GM15510 (cell line): ENCODE results near the gene FGF18.

Experiments
- POLR2A ChIP-seq: IDR thresholded peaks from 3 replicates; pipeline ENCODE4 v1.6.1; 2011; ENCODE audit warnings: borderline replicate concordance; ENCODE audit not compliant: insufficient read length; ENCODE audit errors: extremely low read depth

Gene FGF18

DNA sequence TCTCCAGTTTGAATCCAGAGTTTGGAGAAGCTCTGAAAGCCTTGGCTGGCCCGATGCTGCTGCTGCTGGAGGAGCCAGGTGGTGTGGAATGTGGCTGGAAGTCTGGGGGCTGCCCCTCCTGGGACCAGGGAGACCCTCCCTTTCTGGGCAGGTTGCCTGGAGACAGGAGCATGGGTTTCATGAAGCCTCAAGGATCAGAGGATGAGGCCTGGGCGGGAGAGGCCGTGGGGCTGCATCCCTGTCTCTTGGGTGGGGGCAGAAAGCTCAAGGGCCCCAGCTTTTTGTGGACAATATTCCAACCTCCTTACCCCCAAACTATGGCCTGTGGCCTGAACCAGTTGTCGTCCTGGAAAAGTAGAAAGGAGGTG lies 10.1 kb downstream of the FGF18 start:
- no peak for TF ChIP-seq POLR2A

DNA sequence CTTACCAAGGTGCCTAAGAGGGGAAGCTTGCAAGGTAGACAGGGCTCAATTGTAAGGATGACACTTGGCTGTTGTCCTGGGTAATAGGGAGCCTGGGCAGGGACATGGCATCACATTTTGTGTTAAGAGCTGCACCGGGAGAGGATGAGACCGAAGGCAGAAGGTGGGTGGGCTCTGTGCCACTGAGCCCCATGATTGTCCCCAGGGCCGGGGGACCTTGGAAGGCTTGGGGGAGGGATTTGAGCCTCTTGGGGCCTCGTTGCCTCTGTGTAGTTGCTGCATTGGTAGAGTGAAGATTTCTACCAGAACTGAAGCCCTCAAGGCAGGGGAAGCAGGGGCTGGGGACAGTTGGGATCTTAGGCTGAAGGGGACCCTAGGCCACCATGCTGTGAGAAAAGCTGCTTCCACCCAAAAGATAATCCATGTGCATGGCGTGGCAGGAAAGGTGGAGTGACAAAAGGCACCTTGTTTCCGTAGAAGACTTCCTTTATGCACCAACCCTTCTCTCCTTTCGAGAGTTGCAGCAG lies 11.9 kb downstream of the FGF18 start:
- no peak for TF ChIP-seq POLR2A

DNA sequence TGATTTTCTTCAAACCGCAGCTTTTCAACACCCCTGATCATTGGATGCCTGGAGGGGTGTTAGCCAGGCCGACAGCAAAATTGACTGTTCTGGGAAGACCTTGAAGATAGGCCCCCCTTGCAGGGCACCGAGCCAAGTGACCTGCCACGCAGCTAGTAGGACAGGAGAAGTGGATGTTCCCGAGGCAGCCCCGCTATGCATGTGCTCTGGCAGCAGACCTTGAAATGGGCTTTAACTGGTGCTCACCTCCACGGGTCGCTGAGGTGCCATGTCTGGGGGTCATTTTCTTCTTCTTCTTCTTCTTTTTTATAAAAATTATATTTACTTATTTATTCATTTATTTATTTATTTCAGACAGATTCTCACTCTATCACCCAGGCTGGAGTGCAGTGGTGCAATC lies 12.6 kb downstream of the FGF18 start:
- no peak for TF ChIP-seq POLR2A

DNA sequence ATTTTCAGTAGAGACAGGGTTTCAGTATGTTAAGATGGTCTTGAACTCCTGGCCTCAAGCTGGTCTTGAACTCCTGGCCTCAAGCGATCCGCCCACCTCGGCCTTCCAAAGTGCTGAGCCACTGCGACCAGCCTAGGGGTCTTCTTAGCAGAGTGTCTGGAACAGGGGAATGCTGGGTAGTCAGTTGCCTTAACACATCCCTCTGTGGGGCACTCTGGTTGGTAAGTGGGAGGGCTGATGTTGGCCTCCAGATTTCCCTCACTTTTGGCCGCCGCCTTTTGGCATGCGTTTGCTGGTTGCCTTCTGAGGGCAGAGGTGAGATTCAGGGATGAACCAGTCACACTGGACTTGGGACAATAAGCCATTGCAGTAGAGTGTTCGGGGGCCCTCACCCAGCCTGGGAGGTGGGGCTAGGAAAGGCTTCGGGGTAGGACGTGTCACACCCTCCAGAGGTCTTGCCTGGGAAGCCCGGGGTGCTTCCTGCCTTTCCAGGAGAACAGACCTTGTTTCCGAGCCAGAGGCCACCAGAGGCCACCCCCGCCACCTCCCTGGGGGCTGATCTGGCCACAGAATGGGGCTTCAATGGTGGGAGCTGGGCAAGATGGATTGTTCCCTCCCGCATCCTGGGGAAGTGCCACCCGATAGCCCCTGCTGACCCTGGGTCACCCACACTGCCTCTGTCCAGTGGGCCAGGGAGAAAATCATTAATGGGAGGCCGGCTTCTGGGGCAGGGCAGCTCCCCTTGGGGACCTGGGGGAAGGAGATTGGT lies 13.3 kb downstream of the FGF18 start:
- no peak for TF ChIP-seq POLR2A

DNA sequence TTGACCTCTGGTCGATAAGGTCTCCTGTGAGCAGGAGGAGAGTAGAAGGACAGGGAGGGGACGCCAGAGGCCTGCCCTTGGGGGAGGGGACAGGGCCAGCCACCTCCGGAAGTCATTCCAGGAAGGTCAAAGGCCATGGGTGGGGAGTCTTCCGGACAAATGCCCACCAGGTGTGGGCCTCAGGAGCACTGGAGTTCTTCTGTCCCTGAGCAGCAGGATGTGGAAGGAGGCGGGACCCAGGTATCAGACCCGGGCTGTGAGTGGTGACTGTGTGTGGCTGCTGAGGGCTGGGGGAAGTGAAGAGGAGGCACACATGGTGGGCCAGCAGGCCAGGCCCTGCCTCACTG lies 13.9 kb downstream of the FGF18 start:
- no peak for TF ChIP-seq POLR2A

DNA sequence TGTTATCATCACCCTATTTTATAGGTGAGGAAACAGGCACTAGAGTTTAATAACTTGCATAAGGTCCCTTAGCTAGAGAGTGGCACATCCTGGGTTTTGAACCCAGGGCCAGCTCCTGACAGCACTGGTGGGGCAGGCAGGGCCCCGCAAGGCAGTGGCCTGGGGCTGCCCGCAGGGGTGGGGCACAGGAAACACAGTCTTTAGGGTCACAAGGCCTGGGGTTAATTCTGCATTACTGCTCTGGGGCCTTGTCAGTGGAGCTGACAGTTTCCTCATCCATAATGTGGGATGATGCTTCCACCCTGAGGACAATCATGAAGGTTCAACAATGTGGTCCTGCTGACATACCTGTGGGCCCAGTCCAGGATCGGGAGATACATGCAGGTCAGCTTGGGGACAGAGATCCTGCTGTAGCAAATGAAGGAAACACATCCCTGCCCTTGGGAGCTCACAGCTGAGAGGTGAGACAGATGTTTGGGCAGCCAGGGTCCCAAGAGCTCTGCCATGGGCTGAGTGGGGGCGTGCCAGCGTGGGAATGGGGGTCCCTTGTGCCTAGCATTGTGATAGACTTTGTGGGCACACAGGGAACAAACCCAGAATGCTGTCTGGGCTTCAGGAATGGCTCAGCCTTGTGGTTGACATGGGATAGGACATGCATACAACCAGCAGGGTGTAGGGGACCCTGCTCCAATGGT lies 14.7 kb downstream of the FGF18 start:
- no peak for TF ChIP-seq POLR2A

DNA sequence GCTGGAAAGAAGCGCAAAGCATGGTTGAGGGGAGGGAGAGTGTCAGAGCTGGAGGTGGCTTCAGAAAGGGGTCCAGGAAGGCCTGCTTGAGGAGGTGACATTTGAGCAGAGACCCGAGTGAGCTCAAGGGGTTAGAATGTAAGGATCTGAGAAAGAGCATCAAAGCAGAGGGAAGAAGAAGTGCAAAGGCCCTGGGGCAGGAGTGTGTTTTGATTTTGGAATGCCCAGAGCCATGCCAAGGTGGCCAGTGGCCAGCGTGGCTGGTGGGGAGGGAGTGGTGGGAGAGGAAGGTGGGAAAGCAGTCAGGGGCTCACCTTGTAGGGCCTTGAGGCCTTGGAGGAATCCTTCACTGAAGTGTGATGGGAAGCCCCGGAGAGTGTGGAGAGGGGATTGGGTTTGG lies 15.4 kb downstream of the FGF18 start:
- no peak for TF ChIP-seq POLR2A

DNA sequence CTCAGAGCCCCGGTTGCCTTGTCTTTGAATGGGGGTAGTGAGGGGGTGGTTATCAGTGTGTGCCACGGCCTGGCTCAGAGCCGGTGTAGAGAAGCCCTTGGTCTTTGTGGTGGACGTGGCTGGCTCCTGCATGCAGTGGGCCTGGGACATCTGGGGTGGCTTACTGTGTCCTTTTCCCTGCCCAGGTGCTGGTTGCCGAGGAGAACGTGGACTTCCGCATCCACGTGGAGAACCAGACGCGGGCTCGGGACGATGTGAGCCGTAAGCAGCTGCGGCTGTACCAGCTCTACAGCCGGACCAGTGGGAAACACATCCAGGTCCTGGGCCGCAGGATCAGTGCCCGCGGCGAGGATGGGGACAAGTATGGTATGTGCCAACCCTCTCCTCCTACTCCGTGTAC lies 16.5 kb downstream of the FGF18 start:
- TF ChIP-seq POLR2A = no peak

DNA sequence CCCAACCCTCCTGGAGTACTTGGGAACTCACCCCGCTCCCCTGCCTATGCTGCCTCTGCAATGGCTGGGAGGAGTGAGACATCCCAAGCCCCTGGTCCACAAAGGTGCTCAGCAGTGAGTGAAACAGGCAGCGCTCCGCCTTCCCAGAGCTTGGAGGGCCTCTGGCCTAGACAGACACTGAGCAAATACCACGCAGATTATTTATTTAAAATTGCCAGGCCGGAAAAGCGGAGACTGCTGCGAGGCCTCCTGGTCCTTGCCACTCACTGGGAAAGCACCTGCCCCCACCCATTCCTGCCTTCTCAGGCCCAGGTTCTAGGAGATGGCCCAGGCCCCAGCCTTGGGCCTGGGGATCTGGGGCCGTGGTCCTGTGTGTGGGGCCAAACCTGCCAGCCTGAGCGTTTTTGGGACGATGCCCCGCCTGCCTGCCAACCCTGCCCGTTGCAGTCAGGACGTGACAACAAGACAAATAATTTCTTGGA lies 17.4 kb downstream of the FGF18 start:
- TF ChIP-seq POLR2A = no peak

DNA sequence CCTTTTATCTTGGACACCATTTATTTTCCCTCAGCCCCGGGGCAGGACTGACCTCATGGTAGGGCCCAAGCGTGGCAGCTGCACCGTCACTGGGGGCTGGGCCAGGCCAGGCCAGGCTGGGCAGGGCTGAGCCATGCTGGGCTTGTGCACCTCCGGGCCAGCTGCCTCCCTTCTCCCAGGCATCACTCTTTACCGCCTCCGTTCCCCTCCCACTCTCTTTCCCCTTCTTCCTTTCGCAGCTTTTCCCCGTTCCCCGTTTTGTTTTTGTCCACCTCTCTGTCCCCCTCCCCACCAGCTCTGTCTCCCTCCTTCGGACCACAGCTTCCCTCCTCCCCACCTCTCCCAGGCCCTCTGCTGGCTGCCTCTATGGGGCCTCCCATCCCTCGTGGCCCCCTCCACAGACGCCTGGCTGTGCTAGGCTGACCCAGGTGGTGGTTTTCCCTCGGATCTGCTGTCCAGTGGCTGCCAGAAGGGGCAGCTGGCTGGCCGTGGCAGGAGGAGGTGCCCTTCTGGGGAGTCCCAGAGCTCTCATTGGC lies 17.9 kb downstream of the FGF18 start:
- no peak for TF ChIP-seq POLR2A

DNA sequence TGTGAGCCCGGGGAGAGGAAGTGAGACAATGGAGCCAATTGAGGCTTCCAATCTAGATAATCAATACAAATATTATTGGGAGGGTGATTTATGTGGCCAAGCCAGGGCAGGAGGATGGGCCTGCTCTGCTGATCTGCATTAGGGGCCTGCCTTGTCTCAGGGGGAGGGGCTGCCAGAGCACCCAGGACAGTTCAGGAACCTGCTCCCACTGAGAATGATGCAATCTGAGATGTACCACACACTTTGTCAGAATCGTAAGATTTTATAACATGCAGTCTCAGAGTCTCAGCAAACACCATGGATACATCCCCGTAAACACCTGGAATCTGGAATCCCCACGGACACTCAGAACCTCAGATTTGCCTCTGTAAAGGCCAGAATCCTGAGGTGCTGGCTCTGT lies 19.3 kb downstream of the FGF18 start:
- TF ChIP-seq POLR2A = no peak

DNA sequence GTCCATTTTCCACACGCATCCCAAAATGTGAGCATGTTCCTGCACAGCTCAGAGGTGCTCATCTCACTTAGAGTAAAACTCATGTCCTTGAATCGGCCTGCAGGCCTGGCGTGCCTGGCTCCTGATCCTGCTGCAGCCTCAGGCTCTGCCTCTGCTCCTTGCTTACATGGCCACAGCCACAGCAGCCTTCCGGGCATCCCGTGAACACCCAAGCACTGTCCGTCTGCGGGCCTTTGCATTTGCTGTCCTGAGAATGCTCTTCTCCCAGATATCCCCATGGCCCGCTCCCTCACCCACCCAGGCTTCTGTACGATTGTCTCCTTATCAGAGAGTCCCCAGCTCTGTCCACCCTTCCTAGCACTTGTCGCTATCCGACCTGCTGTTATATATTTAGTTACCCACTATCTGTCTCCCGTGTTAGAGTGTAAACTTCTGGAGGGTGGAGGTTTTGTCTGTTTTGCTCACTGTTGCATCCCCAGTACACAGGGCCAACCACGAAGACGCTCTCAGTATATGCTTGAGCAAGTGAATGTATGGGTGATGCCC lies 21.9 kb downstream of the FGF18 start:
- TF ChIP-seq POLR2A = no peak

DNA sequence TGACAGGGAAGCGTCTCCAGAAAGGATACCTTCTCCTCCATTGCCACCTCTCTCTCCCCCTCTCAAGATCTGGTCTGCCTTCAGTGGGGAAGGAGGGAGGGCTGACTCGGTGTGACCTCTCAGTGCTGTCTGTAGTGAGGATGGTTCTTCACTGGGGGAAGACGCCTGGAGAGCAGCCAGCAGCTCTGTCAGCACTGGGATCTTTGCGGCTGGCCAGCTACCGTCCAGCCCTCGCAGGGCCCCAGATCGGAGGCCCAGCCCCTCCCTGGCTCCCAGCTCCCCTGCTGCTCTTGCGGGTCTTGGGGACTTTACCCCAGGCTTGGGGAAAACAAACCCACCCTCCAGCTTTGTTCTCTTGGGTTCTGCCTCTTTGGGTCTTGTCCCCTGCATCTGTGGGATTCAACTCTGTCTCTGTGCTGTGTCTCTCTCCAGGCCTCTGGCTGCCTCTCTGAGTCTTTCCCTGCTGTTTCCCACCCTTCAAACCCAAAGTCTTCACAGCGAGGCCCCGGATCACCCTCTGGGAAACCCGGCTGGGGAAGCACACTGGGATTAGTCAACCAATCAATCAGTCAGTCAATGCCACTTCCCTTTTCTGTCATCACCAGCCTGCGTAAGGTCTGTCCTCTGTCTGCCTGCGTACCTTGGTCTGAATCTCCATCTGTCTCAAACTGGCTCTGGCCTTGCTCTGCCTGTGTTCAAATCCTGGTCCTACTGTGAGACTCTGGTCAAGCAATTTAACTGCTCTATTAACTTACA lies 23.0 kb downstream of the FGF18 start:
- no peak for TF ChIP-seq POLR2A

DNA sequence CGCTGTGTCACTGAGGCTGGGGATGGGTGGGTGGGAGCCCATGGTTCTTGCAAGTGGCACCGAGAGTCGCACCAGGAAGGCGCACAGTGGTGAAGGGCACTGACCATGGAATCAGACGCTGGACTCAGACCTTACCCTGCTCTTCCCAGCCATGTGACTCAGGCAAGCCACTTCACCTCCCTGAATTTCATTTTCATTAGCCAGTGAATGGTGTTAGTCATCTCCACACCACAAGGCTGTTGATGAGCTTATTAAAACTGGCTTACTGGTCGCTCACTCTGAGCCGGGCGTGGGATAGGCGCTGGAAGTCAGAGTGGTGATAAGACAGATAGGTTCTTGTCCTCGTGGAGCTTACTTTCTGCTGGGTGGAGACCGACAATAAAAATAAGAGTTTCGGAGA lies 25.1 kb downstream of the FGF18 start:
- TF ChIP-seq POLR2A = no peak
